GM12878 (cell line): ENCODE data around the gene PRRT3.

Experiments
- GABPA ChIP-seq: IDR thresholded peaks from 2 replicates; pipeline ENCODE4 v1.6.1; 2014; ENCODE audit warnings: antibody characterized with exemption, low read depth, mild to moderate bottlenecking, inconsistent platforms
- NRF1 ChIP-seq: conservative IDR thresholded peaks from 2 replicates; pipeline ENCODE4 v1.6.1; 2011; ENCODE audit warnings: mild to moderate bottlenecking, low read depth, low read length, improper control_type of control experiment
- POLR2A ChIP-seq: IDR thresholded peaks from 2 replicates; pipeline ENCODE4 v1.6.1; 2011; ENCODE audit warnings: low read depth, mild to moderate bottlenecking, low read length
- TF ChIP-seq, protein P1 (sequence below), 3 experiments: IDR thresholded peaks in 2 of 3; conservative IDR thresholded peaks in 1 of 3; 2 replicates each; pipeline ENCODE4 v1.5.1; 2011; ENCODE audit warnings: low read depth in 3 of 3, low read length in 3 of 3, mild to moderate bottlenecking in 3 of 3, control low read depth in 2 of 3, moderate library complexity in 2 of 3, inconsistent platforms in 1 of 3, mixed read lengths in 1 of 3; ENCODE audit not compliant: control insufficient read depth in 2 of 3, insufficient read depth in 1 of 3; ENCODE audit errors: extremely low read depth in 1 of 3

DNA sequence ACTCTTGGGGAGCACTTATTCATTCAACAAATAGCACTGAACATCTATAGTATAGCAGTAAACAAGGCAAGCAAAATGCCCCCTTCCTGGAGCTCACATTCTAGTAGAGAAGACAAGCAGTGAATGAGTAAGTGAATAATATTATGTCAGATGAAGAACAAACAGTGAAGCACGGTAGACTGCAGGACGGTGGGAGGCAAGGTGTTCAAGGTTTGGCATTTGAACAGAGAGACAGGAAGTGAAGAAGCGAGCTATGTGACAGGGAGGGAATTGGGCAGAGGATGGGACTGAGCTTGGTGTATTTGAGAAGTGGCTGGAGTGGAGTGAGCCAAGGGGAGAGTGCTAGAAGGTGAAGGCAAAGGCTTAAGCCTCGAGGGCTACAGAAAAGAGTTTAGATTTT lies 17.2 kb downstream of the PRRT3 start:
- TF ChIP-seq POLR2A (no peak), GABPA (no peak), NRF1 (no peak)
- TF ChIP-seq, protein P1, sequence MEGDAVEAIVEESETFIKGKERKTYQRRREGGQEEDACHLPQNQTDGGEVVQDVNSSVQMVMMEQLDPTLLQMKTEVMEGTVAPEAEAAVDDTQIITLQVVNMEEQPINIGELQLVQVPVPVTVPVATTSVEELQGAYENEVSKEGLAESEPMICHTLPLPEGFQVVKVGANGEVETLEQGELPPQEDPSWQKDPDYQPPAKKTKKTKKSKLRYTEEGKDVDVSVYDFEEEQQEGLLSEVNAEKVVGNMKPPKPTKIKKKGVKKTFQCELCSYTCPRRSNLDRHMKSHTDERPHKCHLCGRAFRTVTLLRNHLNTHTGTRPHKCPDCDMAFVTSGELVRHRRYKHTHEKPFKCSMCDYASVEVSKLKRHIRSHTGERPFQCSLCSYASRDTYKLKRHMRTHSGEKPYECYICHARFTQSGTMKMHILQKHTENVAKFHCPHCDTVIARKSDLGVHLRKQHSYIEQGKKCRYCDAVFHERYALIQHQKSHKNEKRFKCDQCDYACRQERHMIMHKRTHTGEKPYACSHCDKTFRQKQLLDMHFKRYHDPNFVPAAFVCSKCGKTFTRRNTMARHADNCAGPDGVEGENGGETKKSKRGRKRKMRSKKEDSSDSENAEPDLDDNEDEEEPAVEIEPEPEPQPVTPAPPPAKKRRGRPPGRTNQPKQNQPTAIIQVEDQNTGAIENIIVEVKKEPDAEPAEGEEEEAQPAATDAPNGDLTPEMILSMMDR (IDR thresholded peaks at IDR 0.05 in 2 of 3, conservative IDR thresholded peaks at IDR 0.05 in 1 of 3; ENCODE audit: control insufficient read depth in 2 of 3, extremely low read depth in 1 of 3, insufficient read depth in 1 of 3, low read depth in 3 of 3, low read length in 3 of 3): no peak
